Measurements from ENCODE around the gene RFX2.

Gene RFX2

DNA sequence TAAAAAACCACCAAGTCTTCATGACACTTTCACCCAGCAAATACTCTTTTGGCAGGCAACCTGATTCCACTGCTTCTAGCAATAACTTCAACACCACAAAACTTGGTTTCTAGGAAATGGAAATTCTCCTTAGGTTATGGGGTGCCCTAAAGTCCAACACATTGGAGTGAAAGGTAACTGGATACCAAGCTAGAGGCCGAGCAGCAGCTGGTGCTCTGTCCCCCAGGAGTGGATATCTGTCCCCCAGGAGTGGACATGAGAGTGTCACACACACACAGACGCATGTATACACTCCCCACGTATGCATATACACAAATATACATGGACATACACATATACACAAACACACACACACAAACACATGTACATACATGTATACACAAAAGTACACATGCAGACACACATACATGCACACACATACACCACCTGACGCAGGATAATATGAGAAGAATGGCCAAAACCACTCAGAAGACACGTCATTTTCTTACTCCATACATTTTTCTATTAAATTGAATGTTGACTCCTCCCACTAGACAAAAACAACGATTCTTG, 50.8 kb downstream of the RFX2 start:
- no peak for TF ChIP-seq CTCF (IDR thresholded peaks at IDR 0.05; ENCODE audit: low read depth, low read length, missing control alignments)
- in situ Hi-C loops (cut with HindIII; ENCODE audit: low sequenced_read_pairs) = no loop called here
- no peak overlapping the region for H3K4me3 ChIP-seq (ENCODE audit: low read depth, low read length)
- DNase-seq (ENCODE audit: low read depth) = no peak

DNA sequence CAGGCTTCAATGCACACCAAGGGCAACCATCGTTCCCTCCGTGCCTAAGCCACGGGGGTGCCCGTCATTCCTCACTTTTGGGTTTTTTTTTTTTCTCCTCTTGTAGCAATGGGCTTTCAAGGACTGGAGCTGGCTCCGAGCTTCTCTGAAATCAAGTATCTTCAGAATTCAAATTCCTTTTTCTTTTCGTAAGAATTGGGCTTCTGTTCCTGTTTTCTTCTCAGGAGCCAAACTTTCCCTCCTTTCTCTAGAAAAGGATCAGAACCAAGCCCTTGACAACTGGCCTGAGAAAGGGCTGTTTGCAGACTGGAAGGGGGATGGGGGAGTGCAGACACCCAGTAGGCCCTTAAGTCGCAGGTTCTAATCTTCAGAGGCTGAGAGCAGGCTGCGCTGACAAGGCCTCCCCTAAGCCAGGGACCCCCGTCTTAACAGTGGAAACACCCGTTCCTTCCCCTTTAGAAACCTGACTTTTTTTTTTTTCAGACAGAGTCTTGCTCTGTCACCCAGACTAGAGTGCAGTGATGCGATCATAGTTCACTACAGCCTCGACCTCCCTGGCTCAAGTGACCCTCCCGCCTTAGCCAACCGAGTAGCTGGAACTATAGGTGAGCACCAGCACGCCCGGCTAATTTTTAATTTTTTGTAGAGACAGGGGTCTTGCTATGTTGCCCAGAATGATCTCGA, 51.6 kb downstream of the RFX2 start:
- in situ Hi-C loops (cut with HindIII; ENCODE audit: low sequenced_read_pairs) = no loop called here
- no peak for TF ChIP-seq CTCF (IDR thresholded peaks at IDR 0.05; ENCODE audit: low read depth, low read length, missing control alignments)
- DNase-seq (ENCODE audit: low read depth) = no peak
- H3K4me3 ChIP-seq (ENCODE audit: low read depth, low read length) = no peak overlapping the region

DNA sequence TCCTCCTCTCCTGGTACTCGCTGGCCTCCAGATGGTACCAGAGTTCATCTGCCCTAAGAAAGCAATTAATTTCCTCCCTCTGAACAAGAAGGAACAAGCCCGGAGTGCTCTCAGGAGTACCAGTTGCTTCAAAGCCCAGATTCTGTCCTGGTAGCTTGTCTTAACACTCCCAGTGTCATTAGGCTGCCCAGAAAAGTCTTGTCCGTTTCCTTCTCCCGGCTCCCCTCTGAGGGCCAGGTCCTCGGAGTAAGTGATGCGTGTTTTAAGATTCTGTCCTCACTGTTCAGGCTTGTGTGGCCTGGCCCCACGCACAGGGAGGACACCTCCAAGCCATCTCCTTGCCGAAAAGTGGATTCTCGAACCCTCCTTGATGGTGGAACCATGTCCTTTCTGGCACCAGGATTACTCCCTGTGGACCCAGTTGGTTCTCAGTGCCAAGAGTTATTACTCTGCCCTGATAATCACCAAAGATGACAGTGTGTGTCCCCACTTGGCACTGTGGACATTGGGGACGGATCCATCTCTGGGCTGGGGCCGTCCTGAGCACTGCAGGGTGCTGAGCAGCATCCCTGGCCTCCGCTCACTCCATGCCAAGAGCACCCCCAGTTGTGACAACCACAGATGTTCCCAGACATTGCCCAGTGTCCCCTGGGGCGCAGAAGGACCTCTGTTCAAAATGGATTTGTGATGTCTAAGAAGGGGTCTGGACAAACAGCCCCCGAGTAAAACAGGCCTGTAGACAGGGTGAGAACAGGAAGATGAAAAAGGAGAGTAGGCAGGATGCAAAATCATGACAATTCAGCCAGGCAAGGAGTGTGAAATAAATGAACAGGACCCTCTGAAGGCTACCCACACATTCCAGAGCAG, 52.4 kb downstream of the RFX2 start:
- DNase-seq (ENCODE audit: low read depth) = no peak
- no peak for TF ChIP-seq CTCF (IDR thresholded peaks at IDR 0.05; ENCODE audit: low read depth, low read length, missing control alignments)
- in situ Hi-C loops (cut with HindIII; ENCODE audit: low sequenced_read_pairs) = no loop called here
- no peak overlapping the region for H3K4me3 ChIP-seq (ENCODE audit: low read depth, low read length)

DNA sequence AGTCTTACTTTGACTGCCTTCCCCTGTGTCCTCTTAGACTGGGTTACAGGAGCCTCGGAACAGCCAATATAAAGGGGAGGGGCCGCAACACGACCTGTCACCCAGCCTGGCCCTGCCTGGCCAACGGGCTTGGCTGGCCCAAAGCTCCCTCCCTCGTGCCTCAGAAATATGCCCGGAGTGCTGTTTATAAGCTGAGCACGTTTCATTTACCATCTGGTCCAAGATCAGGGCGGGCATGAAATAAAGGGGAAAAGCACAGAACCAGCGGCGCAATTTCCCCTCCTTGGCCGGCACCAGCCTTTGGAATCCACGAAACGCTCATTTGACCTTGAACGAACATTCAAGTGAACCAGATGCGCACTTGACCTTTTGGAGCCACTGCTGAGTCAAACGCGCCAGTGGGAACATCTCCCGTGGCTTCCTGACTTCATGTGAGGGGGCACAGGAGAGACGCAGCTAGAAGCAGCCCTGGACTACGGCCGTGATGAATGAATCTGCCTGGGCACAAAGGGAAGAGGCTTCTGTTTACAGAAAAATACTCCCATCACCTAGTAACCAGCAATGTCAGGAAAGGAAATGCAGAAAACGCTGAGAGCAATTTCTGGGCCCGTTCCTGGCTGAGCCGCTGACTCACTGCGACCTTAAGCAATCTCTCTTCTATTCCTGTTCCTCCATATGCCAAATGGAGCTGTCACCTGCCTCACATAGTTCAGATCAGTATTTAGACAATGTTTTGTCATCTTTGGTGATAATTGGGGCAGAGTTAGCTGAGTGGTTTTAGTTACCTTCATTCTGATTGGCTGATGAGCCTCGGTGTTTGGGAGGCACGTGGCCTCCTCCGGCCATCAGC, 53.3 kb downstream of the RFX2 start:
- DNase-seq (ENCODE audit: low read depth) = peak; percentile 90
- in situ Hi-C loops (cut with HindIII; ENCODE audit: low sequenced_read_pairs) = no loop called here
- TF ChIP-seq CTCF (IDR thresholded peaks at IDR 0.05; ENCODE audit: low read depth, low read length, missing control alignments) = no peak
- no peak overlapping the region for H3K4me3 ChIP-seq (ENCODE audit: low read depth, low read length)

DNA sequence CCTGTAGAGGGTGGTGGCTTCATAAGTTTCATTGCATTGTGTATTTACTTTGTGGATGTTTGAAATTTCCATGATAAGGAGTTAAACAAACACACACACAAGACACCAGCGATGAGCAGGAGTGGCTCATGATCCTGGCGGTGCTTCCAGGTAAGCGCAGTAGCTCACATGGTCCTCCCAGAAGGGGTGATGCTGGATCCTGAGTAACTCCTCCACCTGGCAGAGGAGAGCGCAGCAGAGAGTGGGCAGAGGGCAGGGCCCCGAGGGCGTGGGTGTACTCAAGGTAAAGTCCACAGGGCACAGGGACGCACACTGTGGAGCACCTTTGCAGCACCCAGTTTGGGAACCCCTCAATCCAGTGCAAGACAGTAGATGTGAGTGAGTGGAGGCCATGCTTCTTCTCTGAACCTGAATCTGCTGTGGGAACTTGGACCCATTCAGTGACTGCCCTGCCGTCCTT, 54.0 kb downstream of the RFX2 start:
- in situ Hi-C loops (cut with HindIII; ENCODE audit: low sequenced_read_pairs) = no loop called here
- no peak for TF ChIP-seq CTCF (IDR thresholded peaks at IDR 0.05; ENCODE audit: low read depth, low read length, missing control alignments)
- no peak overlapping the region for H3K4me3 ChIP-seq (ENCODE audit: low read depth, low read length)
- no peak for DNase-seq (ENCODE audit: low read depth)
